ENCODE measurements around the gene APOA5. TPM values are rescaled to one million over a fixed set of nuclear protein-coding genes. Genes with fewer than 3 reads are reported as not detected.

Gene APOA5
- total and polyA plus RNA-seq, 2 of the 13 experiments (the other 11 are each of a cell fraction or from before 2014, with no cell fraction given), result 44.0 to 49.1 TPM

GRCh38 chr11:116808262-116809175 is 16.8 kb upstream of the APOA5 start (continued):
- TF ChIP-seq AHDC1 (CRISPR knock-in tag; IDR thresholded peaks at IDR 0.05; ENCODE audit: borderline replicate concordance), result peak; percentile 89; the same call in 1 of the 2 replicates
- no peak for TF ChIP-seq ZSCAN30 (CRISPR knock-in tag; IDR thresholded peaks at IDR 0.05)
- TF ChIP-seq RNF219 (CRISPR knock-in tag; IDR thresholded peaks at IDR 0.05), result peak; percentile 90; the same call in 1 of the 2 replicates
- no peak for TF ChIP-seq ZNF776 (CRISPR knock-in tag; IDR thresholded peaks at IDR 0.05)
- no peak for TF ChIP-seq NFE2 (CRISPR knock-in tag; IDR thresholded peaks at IDR 0.05)
- no peak for TF ChIP-seq ZNF484 (CRISPR knock-in tag; IDR thresholded peaks at IDR 0.05; ENCODE audit: borderline replicate concordance, low read depth)
- peak; percentile 30; the same call in 1 of the 2 replicates for TF ChIP-seq LCORL (IDR thresholded peaks at IDR 0.05)
- peak; percentile 78; the same call in 1 of the 2 replicates for TF ChIP-seq LCORL (CRISPR knock-in tag; IDR thresholded peaks at IDR 0.05)
- no peak for TF ChIP-seq MLXIP (CRISPR knock-in tag; IDR thresholded peaks at IDR 0.05; ENCODE audit: borderline replicate concordance)
- peak; percentile 67; the same call in 1 of the 2 replicates for TF ChIP-seq FOXP1 (IDR thresholded peaks at IDR 0.05)
- TF ChIP-seq FOXP1 (CRISPR knock-in tag; IDR thresholded peaks at IDR 0.05), result peak; percentile 95
- 0 out of 2 replicates have a peak, but pooled peaks have one; percentile 83 for TF ChIP-seq NKX3-1 (CRISPR knock-in tag; IDR thresholded peaks at IDR 0.05)
- no peak for TF ChIP-seq ZNF660 (CRISPR knock-in tag; IDR thresholded peaks at IDR 0.05; ENCODE audit: borderline replicate concordance, low read depth)
- no peak; the same call in 1 of the 2 replicates for TF ChIP-seq TAF1 (CRISPR knock-in tag; IDR thresholded peaks at IDR 0.05)
- no peak for TF ChIP-seq ZBTB7A (CRISPR knock-in tag; IDR thresholded peaks at IDR 0.05)
- peak; percentile 55; the same call in 1 of the 2 replicates for TF ChIP-seq BHLHE40 (IDR thresholded peaks at IDR 0.05; ENCODE audit: low read length)
- TF ChIP-seq HMGA1 (CRISPR knock-in tag; conservative IDR thresholded peaks at IDR 0.05), result no peak

Measured in HepG2 (cell line).